ENCODE measurements around the gene THSD7A. TPM values are rescaled to one million over a fixed set of nuclear protein-coding genes. Genes with fewer than 3 reads are reported as not detected.

The THSD7A gene
- total RNA-seq, 1 experiment from 2014 or later: 4.0 TPM

GRCh38 chr7:11485636-11486035, 346.4 kb downstream of the THSD7A start:
- Histone ChIP-seq H3K4me1 (replicated peaks; ENCODE audit: insufficient read depth) (no peaks in the 10 kb centered on the region), H2AFZ (no peak overlapping the region), H3K4me3 (no peak overlapping the region), H3F3A (ENCODE audit: insufficient read depth, low read depth) (no peaks in the 10 kb centered on the region), H3K27me3 (ENCODE audit: insufficient read depth, low read depth) (no peaks in the 10 kb centered on the region), H3K36me3 (ENCODE audit: low read depth) (no peaks in the 10 kb centered on the region), H3K9me2 (ENCODE audit: insufficient read depth) (no peaks in the 10 kb centered on the region; the same call in 1 of the 2 replicates), H3K27ac (no peak overlapping the region), H3K9me3 (ENCODE audit: insufficient read depth, low read depth) (no peaks in the 10 kb centered on the region; the same call in 1 of the 2 replicates), H3K4me2 (no peak overlapping the region), H4K20me1 (ENCODE audit: insufficient read depth) (no peaks in the 10 kb centered on the region), H3K79me2 (ENCODE audit: low read depth) (no peaks in the 10 kb centered on the region)
- BruUV-seq (replicated peaks): no TSS peak
- TF ChIP-seq EZH2 (IDR thresholded peaks at IDR 0.05; ENCODE audit: low read depth): no peak
- CTCF ChIA-PET: no interaction called here
- intact Hi-C loops (cut with micrococcal nuclease; ENCODE audit: unreplicated experiment): no loop called here
- DNase-seq: no peak
- POLR2A ChIA-PET (ENCODE audit: unreplicated experiment): no interaction called here

GRCh38 chr7:11480143-11480542, 351.9 kb downstream of the THSD7A start:
- TF ChIP-seq CTCF (conservative IDR thresholded peaks at IDR 0.05) (no peak), EZH2 (IDR thresholded peaks at IDR 0.05; ENCODE audit: low read depth) (no peak)
- Histone ChIP-seq H3F3A (ENCODE audit: insufficient read depth, low read depth) (no peaks in the 10 kb centered on the region), H3K36me3 (ENCODE audit: low read depth) (no peaks in the 10 kb centered on the region), H3K27ac (no peak overlapping the region), H3K79me2 (ENCODE audit: low read depth) (no peaks in the 10 kb centered on the region), H3K4me2 (no peak overlapping the region), H3K4me1 (replicated peaks; ENCODE audit: insufficient read depth) (no peaks in the 10 kb centered on the region), H3K9me2 (ENCODE audit: insufficient read depth) (no peaks in the 10 kb centered on the region; the same call in 1 of the 2 replicates), H4K20me1 (ENCODE audit: insufficient read depth) (no peaks in the 10 kb centered on the region), H2AFZ (no peak overlapping the region), H3K4me3 (no peak overlapping the region), H3K9me3 (ENCODE audit: insufficient read depth, low read depth) (no peaks in the 10 kb centered on the region; the same call in 1 of the 2 replicates), H3K27me3 (ENCODE audit: insufficient read depth, low read depth) (no peaks in the 10 kb centered on the region)
- POLR2A ChIA-PET (ENCODE audit: unreplicated experiment): no interaction called here
- intact Hi-C loops (cut with micrococcal nuclease; ENCODE audit: unreplicated experiment): no loop called here
- CTCF ChIA-PET: no interaction called here
- no TSS peak for BruUV-seq (replicated peaks)
- DNase-seq: no peak

GRCh38 chr7:11478882-11479281, 353.1 kb downstream of the THSD7A start:
- intact Hi-C loops (cut with micrococcal nuclease; ENCODE audit: unreplicated experiment): no loop called here

More at GRCh38 chr7:11478882-11479281, 353.1 kb downstream of the THSD7A start:
- no peaks in the 10 kb centered on the region for H3K79me2 ChIP-seq (ENCODE audit: low read depth)
- H3K27ac ChIP-seq: no peak overlapping the region
- no peaks in the 10 kb centered on the region for H4K20me1 ChIP-seq (ENCODE audit: insufficient read depth)
- H3K9me3 ChIP-seq (ENCODE audit: insufficient read depth, low read depth): no peaks in the 10 kb centered on the region
- no peak for DNase-seq
- no TSS peak for BruUV-seq (replicated peaks)
- H3K4me2 ChIP-seq: no peak overlapping the region
- H3K4me1 ChIP-seq (replicated peaks; ENCODE audit: insufficient read depth): no peaks in the 10 kb centered on the region
- H2AFZ ChIP-seq: no peak overlapping the region
- ChIA-PET CTCF (no interaction called here), POLR2A (ENCODE audit: unreplicated experiment) (no interaction called here)
- no peaks in the 10 kb centered on the region; the same call in 1 of the 2 replicates for H3K9me2 ChIP-seq (ENCODE audit: insufficient read depth)
- H3K36me3 ChIP-seq (ENCODE audit: low read depth): no peaks in the 10 kb centered on the region
- no peaks in the 10 kb centered on the region for H3K27me3 ChIP-seq (ENCODE audit: insufficient read depth, low read depth)
- H3K4me3 ChIP-seq: no peak overlapping the region
- TF ChIP-seq EZH2 (IDR thresholded peaks at IDR 0.05; ENCODE audit: low read depth): no peak
- no peak for TF ChIP-seq CTCF (conservative IDR thresholded peaks at IDR 0.05)
- no peaks in the 10 kb centered on the region for H3F3A ChIP-seq (ENCODE audit: insufficient read depth, low read depth)
